Smooth muscle cell (in vitro differentiated cells): ENCODE measurements around the gene FTO. TPM values are rescaled to one million over a fixed set of nuclear protein-coding genes. Genes with fewer than 3 reads are reported as not detected.
A peak's percentile ranks its signal among the peaks of the same experiment; 100 is the strongest.

Experiments used
- DNase-seq: peaks from one replicate; lab custom pipeline; 2025; ENCODE audit not compliant: unreplicated experiment; lab: John Stamatoyannopoulos, UW
- H2AFZ ChIP-seq: fragments of 200-600 bp; sonication (generic); 2 replicates; pipeline ENCODE4 v1.6.0; 2016; ENCODE audit warnings: antibody characterized with exemption, low read depth, mild to moderate bottlenecking
- H3F3A ChIP-seq: fragments of 200-600 bp; sonication (generic); 2 replicates; pipeline ENCODE4 v1.6.0; 2017; ENCODE audit warnings: antibody characterized with exemption, low read depth
- H3K27ac ChIP-seq: fragments of 200-600 bp; sonication (generic); 2 replicates; pipeline ENCODE4 v1.5.1; 2016; ENCODE audit warnings: low read depth, mild to moderate bottlenecking
- H3K27me3 ChIP-seq: fragments of 200-600 bp; sonication (generic); 2 replicates; pipeline ENCODE4 v1.6.1; 2016; ENCODE audit warnings: low read depth, mild to moderate bottlenecking
- H3K36me3 ChIP-seq: fragments of 200-600 bp; sonication (generic); 2 replicates; pipeline ENCODE4 v1.5.1; 2016; ENCODE audit warnings: low read depth
- H3K4me1 ChIP-seq: fragments of 200-600 bp; sonication (generic); 2 replicates; pipeline ENCODE4 v1.5.1; 2016; ENCODE audit warnings: low read depth
- H3K4me2 ChIP-seq: fragments of 200-600 bp; sonication (generic); 2 replicates; pipeline ENCODE4 v1.6.0; 2016; ENCODE audit warnings: mild to moderate bottlenecking
- H3K4me3 ChIP-seq: fragments of 200-600 bp; sonication (generic); 2 replicates; pipeline ENCODE4 v1.5.1; 2016; ENCODE audit warnings: mild to moderate bottlenecking
- H3K79me2 ChIP-seq: fragments of 200-600 bp; sonication (generic); 2 replicates; pipeline ENCODE4 v1.6.0; 2016; ENCODE audit warnings: low read depth, mild to moderate bottlenecking
- H3K9ac ChIP-seq: fragments of 200-600 bp; sonication (generic); 2 replicates; pipeline ENCODE4 v1.6.0; 2016; ENCODE audit warnings: low read depth
- H3K9me3 ChIP-seq: fragments of 200-600 bp; sonication (generic); replicated peaks from 2 replicates; pipeline ENCODE4 v1.5.1; 2016; ENCODE audit warnings: low read depth
- H4K20me1 ChIP-seq: fragments of 200-600 bp; sonication (generic); 2 replicates; pipeline ENCODE4 v1.6.0; 2016; ENCODE audit warnings: low read depth
- CTCF ChIP-seq: fragments of 200-600 bp; sonication (generic); IDR thresholded peaks from 2 replicates; pipeline ENCODE4 v1.5.1; 2017; ENCODE audit warnings: borderline replicate concordance, mild to moderate bottlenecking, antibody characterized with exemption; ENCODE audit not compliant: insufficient read depth, poor library complexity, severe bottlenecking
- WGBS: methylation state at CpG from one replicate; pipeline ENCODE4 v1.1.7; 2016; ENCODE audit warnings: low lambda C conversion rate; 5-methylcytosine and 5-hydroxymethylcytosine counted together
- polyA plus RNA-seq: library from polyadenylated mRNA; unstranded; fragments of >200 nt; fragmentation: Nextera tagmentation; extraction: Ambion mirVana; gene quantifications from 2 replicates; pipeline ENCODE4 v1.2.1, GENCODE V29; 2016
- total RNA-seq: library from RNA; depleted of rRNA; stranded (reverse); fragments of >200 nt; gene quantifications from 2 replicates; pipeline ENCODE4 v1.2.3, GENCODE V29; 2014

The FTO gene
- total and polyA plus RNA-seq, 2 experiments from 2014 or later = 81.1 to 89.9 TPM

- peaks cover 4% of the 10 kb centered on the region for H4K20me1 ChIP-seq
- H3K27me3 ChIP-seq = no peaks in the 10 kb centered on the region
- 62% methylated on average over 2 of the region's 2 CpGs for WGBS
- no peaks in the 10 kb centered on the region for H3K9me3 ChIP-seq
- no peaks in the 10 kb centered on the region for H3K36me3 ChIP-seq
- peak; percentile 82 for TF ChIP-seq CTCF
- H3K4me2 ChIP-seq = no peak overlapping the region
- no peaks in the 10 kb centered on the region for H3K4me1 ChIP-seq
- H2AFZ ChIP-seq = no peak overlapping the region
- DNase-seq = no peak
- no peaks in the 10 kb centered on the region for H3K79me2 ChIP-seq
- H3K4me3 ChIP-seq = no peak overlapping the region
- H3F3A ChIP-seq = no peaks in the 10 kb centered on the region
- no peak overlapping the region for H3K9ac ChIP-seq
- no peak overlapping the region for H3K27ac ChIP-seq
These were observed 242.0 kb downstream of the FTO start for GRCh38 chr16:53945996-53946395.

GRCh38 chr16:53946746-53947386 lies 242.9 kb downstream of the FTO start:
- 90% methylated on average over 5 of the region's 5 CpGs for WGBS
- no peak overlapping the region for H3K9ac ChIP-seq

GRCh38 chr16:53947642-53948041 lies 243.7 kb downstream of the FTO start:
- DNase-seq = no peak
- H4K20me1 ChIP-seq = peaks cover 8% of the 10 kb centered on the region
- no peaks in the 10 kb centered on the region for H3K79me2 ChIP-seq
- H3K27ac ChIP-seq = no peak overlapping the region
- no peak overlapping the region for H3K4me2 ChIP-seq
- no peaks in the 10 kb centered on the region for H3K27me3 ChIP-seq
- WGBS = 89% methylated on average over 7 of the region's 7 CpGs
- H3K9ac ChIP-seq = no peak overlapping the region
- H3K4me1 ChIP-seq = no peaks in the 10 kb centered on the region
- H3K9me3 ChIP-seq = no peaks in the 10 kb centered on the region
- no peak overlapping the region for H3K4me3 ChIP-seq
- H2AFZ ChIP-seq = no peak overlapping the region
- H3F3A ChIP-seq = no peaks in the 10 kb centered on the region
- TF ChIP-seq CTCF = no peak
- H3K36me3 ChIP-seq = no peaks in the 10 kb centered on the region

More at GRCh38 chr16:53946746-53947386, 242.9 kb downstream of the FTO start:
- Histone ChIP-seq H2AFZ (no peak overlapping the region), H3K4me3 (no peak overlapping the region), H3K4me2 (no peak overlapping the region), H3K9me3 (no peaks in the 10 kb centered on the region), H3K36me3 (no peaks in the 10 kb centered on the region), H3F3A (no peaks in the 10 kb centered on the region), H3K27ac (no peak overlapping the region), H3K27me3 (no peaks in the 10 kb centered on the region), H3K4me1 (no peaks in the 10 kb centered on the region), H3K79me2 (no peaks in the 10 kb centered on the region), H4K20me1 (peaks cover 5% of the 10 kb centered on the region)
- no peak for DNase-seq
- no peak for TF ChIP-seq CTCF

GRCh38 chr16:53948326-53948725 lies 244.4 kb downstream of the FTO start:
- no peak overlapping the region for H3K9ac ChIP-seq
- TF ChIP-seq CTCF = no peak
- H3F3A ChIP-seq = no peaks in the 10 kb centered on the region
- no peaks in the 10 kb centered on the region for H3K27me3 ChIP-seq
- H3K36me3 ChIP-seq = no peaks in the 10 kb centered on the region
- peaks cover 8% of the 10 kb centered on the region for H4K20me1 ChIP-seq
- WGBS = 96% methylated on average over 4 of the region's 4 CpGs
- no peak overlapping the region for H3K4me2 ChIP-seq
- H3K79me2 ChIP-seq = no peaks in the 10 kb centered on the region
- H2AFZ ChIP-seq = no peak overlapping the region
- no peak overlapping the region for H3K4me3 ChIP-seq
- no peaks in the 10 kb centered on the region for H3K9me3 ChIP-seq
- H3K27ac ChIP-seq = no peak overlapping the region
- DNase-seq = no peak
- H3K4me1 ChIP-seq = no peaks in the 10 kb centered on the region
